A673 (cell line): ENCODE data around the gene TRIP11. TPM values are rescaled to one million over a fixed set of nuclear protein-coding genes. Genes with fewer than 3 reads are reported as not detected.

ENCODE experiments used
- BruUV-seq: library from RNA; stranded (reverse); fragments of 400-500 nt; replicated peaks from 2 replicates; lab custom pipeline; 2021; lab: Mats Ljungman, UMichigan
- CTCF ChIA-PET: fragments of 300-600 bp; sonication (Branson Sonifier 250); formaldehyde crosslinking; loops from one replicate; lab custom pipeline; 2022; ENCODE audit warnings: antibody characterized with exemption; lab: Charles Lee
- POLR2A ChIA-PET: fragments of 300-600 bp; sonication (Branson Sonifier 250); formaldehyde crosslinking; loops from one replicate; lab custom pipeline; 2022; ENCODE audit warnings: antibody characterized with exemption; ENCODE audit not compliant: low non-redundant PET; lab: Charles Lee
- DNase-seq: peaks from one replicate; pipeline ENCODE4 v3.0.0-alpha.2; 2015; ENCODE audit warnings: low spot score
- H3K27ac ChIP-seq: fragments of 200-600 bp; sonication (generic); 2 replicates; pipeline ENCODE4 v1.5.1; 2016; ENCODE audit warnings: mixed run types, low read depth, mild to moderate bottlenecking, mixed read lengths, antibody characterized with exemption, low read length; ENCODE audit not compliant: poor library complexity, severe bottlenecking
- H3K27me3 ChIP-seq: fragments of 200-600 bp; sonication (generic); replicated peaks from 2 replicates; pipeline ENCODE4 v1.6.1; 2017; ENCODE audit warnings: mixed run types, low read depth, mild to moderate bottlenecking, mixed read lengths, antibody characterized with exemption, low read length; ENCODE audit not compliant: insufficient read depth, poor library complexity
- H3K36me3 ChIP-seq: fragments of 200-600 bp; sonication (generic); 2 replicates; pipeline ENCODE4 v1.6.1; 2016; ENCODE audit warnings: mixed run types, mild to moderate bottlenecking, mixed read lengths, antibody characterized with exemption, low read length; ENCODE audit not compliant: insufficient read depth, poor library complexity, severe bottlenecking
- H3K4me1 ChIP-seq: fragments of 200-600 bp; sonication (generic); 2 replicates; pipeline ENCODE4 v1.6.1; 2017; ENCODE audit warnings: mixed run types, mild to moderate bottlenecking, mixed read lengths, antibody characterized with exemption, low read length; ENCODE audit not compliant: insufficient read depth, poor library complexity, severe bottlenecking
- H3K4me3 ChIP-seq: fragments of 200-600 bp; sonication (generic); 2 replicates; pipeline ENCODE4 v1.5.1; 2016; ENCODE audit warnings: low read depth, mixed run types, mild to moderate bottlenecking, mixed read lengths, low read length; ENCODE audit not compliant: poor library complexity, severe bottlenecking
- H3K9me3 ChIP-seq: fragments of 200-600 bp; sonication (generic); 2 replicates; pipeline ENCODE4 v1.6.1; 2016; ENCODE audit warnings: mixed run types, low read depth, mild to moderate bottlenecking, mixed read lengths, antibody characterized with exemption, low read length; ENCODE audit not compliant: poor library complexity, severe bottlenecking
- EZH2 ChIP-seq: fragments of 200-600 bp; sonication (generic); IDR thresholded peaks from 2 replicates; pipeline ENCODE4 v1.6.1; 2017; ENCODE audit warnings: borderline replicate concordance, low read depth, mild to moderate bottlenecking, mixed read lengths, antibody characterized with exemption, low read length; ENCODE audit not compliant: poor library complexity, severe bottlenecking
- intact Hi-C: fragments of 100-400 bp; cut with micrococcal nuclease; formaldehyde crosslinking; loops from one replicate; pipeline ENCODE4 v1.10.0; 2022; ENCODE audit not compliant: unreplicated experiment
- total RNA-seq: library from RNA; stranded (reverse); gene quantifications from 2 replicates; pipeline ENCODE4 v1.2.3, GENCODE V29; 2021
- TF ChIP-seq, protein P1 (sequence below): fragments of 300-800, 200-600 bp; sonication (generic); conservative IDR thresholded peaks from 2 replicates; pipeline ENCODE4 v1.5.1; 2017; ENCODE audit warnings: low read depth, mild to moderate bottlenecking, antibody characterized with exemption, low read length, moderate library complexity, mixed read lengths

The TRIP11 gene
- total RNA-seq, 1 experiment from 2014 or later = 46.9 TPM

DNA sequence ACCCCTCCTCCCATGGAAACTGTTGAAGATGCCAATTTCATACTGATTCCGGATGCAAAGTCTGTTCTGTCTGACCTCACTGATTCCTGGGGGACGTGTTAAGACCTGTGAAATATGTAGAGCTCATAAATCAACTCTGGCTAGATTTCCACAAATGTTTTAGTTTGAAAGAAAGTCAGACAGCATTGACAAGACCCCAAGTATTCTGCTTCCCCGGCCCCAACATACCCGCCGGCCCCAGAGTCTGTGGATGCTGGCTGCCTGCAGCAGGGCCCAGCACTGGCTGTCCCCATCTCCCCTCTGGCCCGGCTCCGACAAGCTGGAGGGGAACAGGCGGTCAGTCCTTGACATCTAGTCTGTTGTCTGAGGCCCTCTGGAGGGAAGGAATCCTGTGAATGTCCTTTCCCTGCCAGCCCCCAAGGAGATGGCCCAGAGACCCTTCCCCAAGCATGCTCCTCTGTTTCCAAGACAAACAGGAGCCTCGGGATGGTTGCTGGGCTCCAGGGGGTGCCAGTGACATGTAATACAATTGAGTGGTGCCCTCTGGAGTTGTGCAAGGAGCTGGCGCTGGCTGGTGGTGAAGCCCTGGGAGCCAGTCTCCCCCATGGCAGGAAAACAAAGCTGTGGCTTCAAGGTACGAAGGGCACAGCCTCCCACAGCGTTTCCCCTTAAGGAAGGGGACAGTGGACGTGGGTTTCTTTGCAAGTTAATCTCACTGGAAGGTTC lies 114.7 kb downstream of the TRIP11 start:
- TF ChIP-seq, protein P1, sequence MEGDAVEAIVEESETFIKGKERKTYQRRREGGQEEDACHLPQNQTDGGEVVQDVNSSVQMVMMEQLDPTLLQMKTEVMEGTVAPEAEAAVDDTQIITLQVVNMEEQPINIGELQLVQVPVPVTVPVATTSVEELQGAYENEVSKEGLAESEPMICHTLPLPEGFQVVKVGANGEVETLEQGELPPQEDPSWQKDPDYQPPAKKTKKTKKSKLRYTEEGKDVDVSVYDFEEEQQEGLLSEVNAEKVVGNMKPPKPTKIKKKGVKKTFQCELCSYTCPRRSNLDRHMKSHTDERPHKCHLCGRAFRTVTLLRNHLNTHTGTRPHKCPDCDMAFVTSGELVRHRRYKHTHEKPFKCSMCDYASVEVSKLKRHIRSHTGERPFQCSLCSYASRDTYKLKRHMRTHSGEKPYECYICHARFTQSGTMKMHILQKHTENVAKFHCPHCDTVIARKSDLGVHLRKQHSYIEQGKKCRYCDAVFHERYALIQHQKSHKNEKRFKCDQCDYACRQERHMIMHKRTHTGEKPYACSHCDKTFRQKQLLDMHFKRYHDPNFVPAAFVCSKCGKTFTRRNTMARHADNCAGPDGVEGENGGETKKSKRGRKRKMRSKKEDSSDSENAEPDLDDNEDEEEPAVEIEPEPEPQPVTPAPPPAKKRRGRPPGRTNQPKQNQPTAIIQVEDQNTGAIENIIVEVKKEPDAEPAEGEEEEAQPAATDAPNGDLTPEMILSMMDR = 0 out of 2 replicates have a peak, but pooled peaks have one; percentile 23
- no peak for TF ChIP-seq EZH2
- peak overlapping the region; percentile 54 for H3K27ac ChIP-seq
- no peaks in the 10 kb centered on the region for H3K9me3 ChIP-seq
- peak; percentile 71 for DNase-seq
- no TSS peak for BruUV-seq
- CTCF ChIA-PET = no interaction called here
- no peaks in the 10 kb centered on the region for H3K27me3 ChIP-seq
- intact Hi-C loops = no loop called here
- POLR2A ChIA-PET = no interaction called here
- peaks cover 18% of the 10 kb centered on the region for H3K4me1 ChIP-seq
- H3K36me3 ChIP-seq = no peaks in the 10 kb centered on the region
- no peak overlapping the region for H3K4me3 ChIP-seq

DNA sequence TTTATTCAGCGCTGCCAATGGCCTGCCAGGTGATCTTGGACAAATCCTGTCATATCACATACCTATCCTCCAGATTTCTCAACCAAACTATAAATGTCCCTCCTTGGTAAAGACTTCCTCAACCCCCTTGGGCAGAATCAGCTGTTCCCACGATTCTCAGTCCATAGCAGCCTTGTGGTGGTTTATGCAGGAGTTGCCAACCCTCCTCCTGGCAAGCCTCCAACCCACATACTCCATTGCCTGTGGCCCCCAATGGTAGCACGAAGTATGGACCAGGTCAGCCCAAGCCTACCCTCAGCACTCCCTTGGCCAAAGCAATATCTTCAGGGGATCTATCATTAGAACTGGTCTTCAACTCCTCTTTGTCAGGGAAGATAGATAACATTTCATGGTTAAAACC lies 119.3 kb downstream of the TRIP11 start:
- no peaks in the 10 kb centered on the region for H3K27me3 ChIP-seq
- CTCF ChIA-PET = interaction anchor here (1.4 kb wide), 1 partner anchor 9 kb away, joined by 3 read pairs; no protein-coding TSS in a partner anchor
- POLR2A ChIA-PET = no interaction called here
- no peak for DNase-seq
- intact Hi-C loops = no loop called here
- no peak overlapping the region for H3K4me3 ChIP-seq
- H3K36me3 ChIP-seq = no peaks in the 10 kb centered on the region
- H3K4me1 ChIP-seq = peaks cover 23% of the 10 kb centered on the region
- BruUV-seq = no TSS peak
- no peaks in the 10 kb centered on the region for H3K9me3 ChIP-seq
- H3K27ac ChIP-seq = peak overlapping the region; percentile 71
- no peak for TF ChIP-seq EZH2
- TF ChIP-seq, protein P1 = no peak

DNA sequence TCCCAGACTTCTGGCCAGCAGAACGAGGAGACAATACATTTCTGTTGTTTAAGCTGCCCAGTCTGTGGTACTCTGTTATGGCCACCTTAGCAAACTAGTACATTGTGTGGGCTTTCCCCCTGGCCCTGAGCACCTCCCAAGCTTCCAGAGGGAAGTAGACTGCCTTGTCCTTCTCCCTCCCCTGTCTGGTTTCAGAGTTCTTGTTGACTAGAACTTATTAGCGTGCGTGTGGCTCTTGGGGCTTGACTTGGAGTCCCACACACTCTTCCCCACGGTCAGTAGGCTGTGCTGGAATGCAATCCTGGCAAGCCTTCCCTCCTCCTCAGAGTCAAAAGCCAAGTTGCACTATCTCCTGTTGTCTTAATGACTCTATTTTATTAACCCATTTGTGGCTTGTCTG lies 120.0 kb downstream of the TRIP11 start:
- intact Hi-C loops = loop anchor here (10.0 kb wide), 1 partner anchor 505 kb away; the partner anchor contains the start of gene CCDC88C
- Histone ChIP-seq H3K27me3 (no peaks in the 10 kb centered on the region), H3K4me1 (peaks cover 16% of the 10 kb centered on the region), H3K27ac (peak overlapping the region; percentile 71), H3K9me3 (no peaks in the 10 kb centered on the region), H3K4me3 (no peak overlapping the region), H3K36me3 (no peaks in the 10 kb centered on the region)
- DNase-seq = peak; percentile 35
- POLR2A ChIA-PET = no interaction called here
- no peak for TF ChIP-seq EZH2
- TF ChIP-seq, protein P1 = no peak
- CTCF ChIA-PET = no interaction called here
- no TSS peak for BruUV-seq
